22Rv1 (cell line): ENCODE measurements around the gene COL5A3.

ENCODE experiments used
- H3K27ac ChIP-seq: fragments of 450-650 bp; 2 replicates; pipeline ENCODE4 v1.5.1; 2017
- CTCF ChIP-seq: fragments of 450-650 bp; IDR thresholded peaks from 2 replicates; pipeline ENCODE4 v1.5.1; 2017; ENCODE audit warnings: mild to moderate bottlenecking
- ZFX ChIP-seq: fragments of 450-650 bp; IDR thresholded peaks from 2 replicates; pipeline ENCODE4 v1.6.1; 2017; ENCODE audit warnings: antibody characterized with exemption, borderline replicate concordance

The COL5A3 gene

GRCh38 chr19:9945319-9945966, 64.9 kb downstream of the COL5A3 start:
- no peak for TF ChIP-seq CTCF
- no peak for TF ChIP-seq ZFX
- H3K27ac ChIP-seq = no peak overlapping the region

- TF ChIP-seq ZFX = no peak
- TF ChIP-seq CTCF = no peak
- no peak overlapping the region for H3K27ac ChIP-seq
Measured at GRCh38 chr19:9943744-9944143, 66.6 kb downstream of the COL5A3 start.

- H3K27ac ChIP-seq = no peak overlapping the region
- TF ChIP-seq ZFX = no peak
- TF ChIP-seq CTCF = no peak
Measured at GRCh38 chr19:9941671-9942070, 68.6 kb downstream of the COL5A3 start.

- TF ChIP-seq CTCF = no peak
- TF ChIP-seq ZFX = no peak
- no peak overlapping the region for H3K27ac ChIP-seq
Measured at GRCh38 chr19:9941231-9941630, 69.1 kb downstream of the COL5A3 start.

- H3K27ac ChIP-seq = no peak overlapping the region
- TF ChIP-seq CTCF (no peak), ZFX (no peak)
Measured at GRCh38 chr19:9940778-9941177, 69.5 kb downstream of the COL5A3 start.

- no peak for TF ChIP-seq CTCF
- no peak for TF ChIP-seq ZFX
- no peak overlapping the region for H3K27ac ChIP-seq
Measured at GRCh38 chr19:9939301-9939913, 70.9 kb downstream of the COL5A3 start.

- H3K27ac ChIP-seq = no peak overlapping the region
- TF ChIP-seq ZFX (no peak), CTCF (no peak)
Measured at GRCh38 chr19:9937001-9937411, 73.3 kb downstream of the COL5A3 start.
